ENCODE results near the gene MCC. TPM values are rescaled to one million over a fixed set of nuclear protein-coding genes. Genes with fewer than 3 reads are reported as not detected.

Gene MCC
- total RNA-seq, 1 experiment from 2014 or later = 7.6 TPM

DNA sequence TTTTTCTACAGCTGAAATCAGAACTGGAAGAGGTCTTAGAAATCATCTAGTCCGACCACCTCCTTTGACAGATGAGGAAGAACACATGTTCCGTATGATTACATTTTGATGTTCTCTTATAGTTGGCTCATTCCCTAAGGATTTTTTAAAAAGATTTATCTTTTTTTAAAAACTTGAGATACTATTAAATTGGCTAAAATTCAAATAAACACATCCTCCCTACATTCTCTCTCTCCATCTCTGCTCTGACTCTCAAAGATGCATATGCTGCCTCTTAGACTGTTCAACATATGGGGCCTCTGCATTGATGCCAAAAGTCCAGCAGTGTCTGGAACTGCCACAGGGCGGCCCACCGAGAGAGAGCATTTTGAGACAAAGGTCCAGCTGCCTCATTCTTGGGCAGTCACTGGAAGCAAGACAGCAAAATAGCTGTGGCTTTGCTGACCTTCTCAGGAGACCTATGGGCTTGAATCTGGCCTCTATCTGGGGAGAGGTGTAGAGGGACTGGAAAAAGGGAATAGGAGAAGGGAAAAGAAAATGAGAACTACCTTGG is 40.7 kb downstream of the MCC start:
- H2AFZ ChIP-seq (ENCODE audit: low read length) = no peak overlapping the region
- peaks cover 3% of the 10 kb centered on the region for H3K27me3 Mint-ChIP-seq (ENCODE audit: low read depth)
- no peak for DNase-seq
- H3K79me1 ChIP-seq (ENCODE audit: insufficient read depth, low read depth, low read length, poor library complexity, severe bottlenecking) = no peaks in the 10 kb centered on the region
- H3K79me2 ChIP-seq (ENCODE audit: insufficient read depth, low read length) = no peaks in the 10 kb centered on the region
- no peaks in the 10 kb centered on the region for H3K23me2 ChIP-seq (ENCODE audit: insufficient read length, low read depth, low read length, poor library complexity, severe bottlenecking)
- no peaks in the 10 kb centered on the region for H3K9me3 ChIP-seq (ENCODE audit: control insufficient read depth, low read depth, low read length)
- no peak overlapping the region for H3K4ac ChIP-seq (ENCODE audit: low read depth, low read length)
- no peak overlapping the region for H3K23ac ChIP-seq (ENCODE audit: insufficient read length, low read depth, low read length)
- H4K20me1 ChIP-seq (ENCODE audit: control insufficient read depth, insufficient read depth, insufficient read length) = no peaks in the 10 kb centered on the region
- H2BK20ac ChIP-seq (ENCODE audit: low read depth, low read length, poor library complexity, severe bottlenecking) = no peak overlapping the region
- no peak overlapping the region for H2BK12ac ChIP-seq (ENCODE audit: insufficient read length, low read depth, low read length)
- H3K4me1 ChIP-seq (ENCODE audit: insufficient read depth, low read length) = no peaks in the 10 kb centered on the region
- no peak overlapping the region for H3K56ac ChIP-seq (ENCODE audit: insufficient read length, low read depth, low read length)
- H2BK5ac ChIP-seq (ENCODE audit: insufficient read length, low read length) = no peak overlapping the region
- no peak overlapping the region for H3K14ac ChIP-seq (ENCODE audit: insufficient read depth, low read length)
- H3K18ac ChIP-seq (ENCODE audit: insufficient read length, low read depth, low read length) = no peak overlapping the region
- H3K4me1 Mint-ChIP-seq = no peaks in the 10 kb centered on the region
- H3K27me3 ChIP-seq (ENCODE audit: insufficient read depth, low read length) = no peaks in the 10 kb centered on the region
- no peak overlapping the region for H4K5ac ChIP-seq (ENCODE audit: insufficient read length, low read depth, low read length)
- no peak overlapping the region for H3K9ac ChIP-seq (ENCODE audit: extremely low read depth, insufficient read length, low read length)
- H3K4me2 ChIP-seq (ENCODE audit: insufficient read depth, insufficient read length, low read length) = no peak overlapping the region
- H3T11ph ChIP-seq (ENCODE audit: low read length) = no peak overlapping the region
- H2BK15ac ChIP-seq (ENCODE audit: low read depth, low read length) = no peak overlapping the region
- no peak overlapping the region for H2BK120ac ChIP-seq (ENCODE audit: low read depth, low read length, poor library complexity, severe bottlenecking)
- H3K9me3 Mint-ChIP-seq = peaks cover 11% of the 10 kb centered on the region in 2 experiments; a peak in 4 of 5 replicates
- H3K27ac Mint-ChIP-seq = no peak overlapping the region; a peak in 1 of 7 replicates
- no peak overlapping the region for H4K8ac ChIP-seq (replicated peaks; ENCODE audit: insufficient read length, low read depth, low read length)
- no CpG with 5 or more reads among the region's 4 CpGs for WGBS (ENCODE audit: extremely low coverage, insufficient read length, low lambda C conversion rate)
- H3K4me3 Mint-ChIP-seq = no peak overlapping the region
- no peak overlapping the region for H3K27ac ChIP-seq (ENCODE audit: insufficient read length, low read depth, low read length)
- TF ChIP-seq, protein P1, sequence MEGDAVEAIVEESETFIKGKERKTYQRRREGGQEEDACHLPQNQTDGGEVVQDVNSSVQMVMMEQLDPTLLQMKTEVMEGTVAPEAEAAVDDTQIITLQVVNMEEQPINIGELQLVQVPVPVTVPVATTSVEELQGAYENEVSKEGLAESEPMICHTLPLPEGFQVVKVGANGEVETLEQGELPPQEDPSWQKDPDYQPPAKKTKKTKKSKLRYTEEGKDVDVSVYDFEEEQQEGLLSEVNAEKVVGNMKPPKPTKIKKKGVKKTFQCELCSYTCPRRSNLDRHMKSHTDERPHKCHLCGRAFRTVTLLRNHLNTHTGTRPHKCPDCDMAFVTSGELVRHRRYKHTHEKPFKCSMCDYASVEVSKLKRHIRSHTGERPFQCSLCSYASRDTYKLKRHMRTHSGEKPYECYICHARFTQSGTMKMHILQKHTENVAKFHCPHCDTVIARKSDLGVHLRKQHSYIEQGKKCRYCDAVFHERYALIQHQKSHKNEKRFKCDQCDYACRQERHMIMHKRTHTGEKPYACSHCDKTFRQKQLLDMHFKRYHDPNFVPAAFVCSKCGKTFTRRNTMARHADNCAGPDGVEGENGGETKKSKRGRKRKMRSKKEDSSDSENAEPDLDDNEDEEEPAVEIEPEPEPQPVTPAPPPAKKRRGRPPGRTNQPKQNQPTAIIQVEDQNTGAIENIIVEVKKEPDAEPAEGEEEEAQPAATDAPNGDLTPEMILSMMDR (conservative IDR thresholded peaks at IDR 0.05) = peak; percentile 31; the same call in 2 of the 3 replicates
- no peak overlapping the region for H2AK5ac ChIP-seq (ENCODE audit: insufficient read length, low read length)
- peaks cover 0 to 5% (median 5%) of the 10 kb centered on the region in 3 experiments; a peak in 4 of 7 replicates for H3K36me3 Mint-ChIP-seq (ENCODE audit: insufficient read depth in 1 of 3, low read depth in 3 of 3)
- no peak overlapping the region for H4K91ac ChIP-seq (ENCODE audit: insufficient read length, low read depth, low read length)

Measured in H9 (cell line).